GM12873 (cell line): ENCODE measurements around the gene SPHK1.

Experiments used
- TF ChIP-seq, protein P1 (sequence below): IDR thresholded peaks from 2 replicates; pipeline ENCODE4 v1.5.1; 2012; ENCODE audit warnings: low read depth, mild to moderate bottlenecking, moderate library complexity, low read length, control low read depth; ENCODE audit not compliant: insufficient read depth; ENCODE audit errors: missing control alignments

SPHK1 gene, protein sequence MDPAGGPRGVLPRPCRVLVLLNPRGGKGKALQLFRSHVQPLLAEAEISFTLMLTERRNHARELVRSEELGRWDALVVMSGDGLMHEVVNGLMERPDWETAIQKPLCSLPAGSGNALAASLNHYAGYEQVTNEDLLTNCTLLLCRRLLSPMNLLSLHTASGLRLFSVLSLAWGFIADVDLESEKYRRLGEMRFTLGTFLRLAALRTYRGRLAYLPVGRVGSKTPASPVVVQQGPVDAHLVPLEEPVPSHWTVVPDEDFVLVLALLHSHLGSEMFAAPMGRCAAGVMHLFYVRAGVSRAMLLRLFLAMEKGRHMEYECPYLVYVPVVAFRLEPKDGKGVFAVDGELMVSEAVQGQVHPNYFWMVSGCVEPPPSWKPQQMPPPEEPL

DNA sequence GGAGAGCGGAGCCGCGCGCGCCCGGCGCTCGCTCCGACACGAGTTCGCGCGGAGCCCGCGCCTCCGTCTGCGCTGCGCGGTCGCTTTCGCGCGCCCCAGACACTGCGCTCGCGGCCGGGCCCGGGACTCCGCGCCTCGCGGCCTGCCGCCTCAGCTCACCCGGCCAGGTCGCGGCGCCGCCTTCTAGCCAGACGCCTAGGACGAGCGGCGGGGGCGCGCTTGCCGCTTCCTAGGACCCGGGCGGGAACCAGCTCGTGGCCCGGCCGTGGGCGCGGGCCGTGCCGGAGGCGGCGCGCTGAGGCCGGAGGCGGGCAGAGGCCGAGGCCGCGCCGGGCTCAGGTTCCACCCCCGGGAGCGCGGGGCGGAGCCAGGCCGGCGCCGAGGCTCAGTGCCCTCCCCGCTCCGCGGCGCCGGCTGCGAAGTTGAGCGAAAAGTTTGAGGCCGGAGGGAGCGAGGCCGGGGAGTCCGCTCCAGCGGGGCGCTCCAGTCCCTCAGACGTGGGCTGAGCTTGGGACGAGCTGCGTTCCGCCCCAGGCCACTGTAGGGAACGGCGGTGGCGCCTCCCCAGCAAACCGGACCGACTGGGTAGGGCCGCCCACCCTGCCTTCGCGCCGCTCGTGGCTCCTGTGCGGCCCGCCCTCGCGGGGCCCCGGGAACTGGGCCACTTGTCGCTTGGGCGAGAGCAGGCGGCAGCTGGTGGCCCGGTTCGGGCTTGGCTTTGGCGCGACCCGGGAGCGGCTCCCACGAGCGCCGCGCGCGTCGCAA is at the start of gene SPHK1:
Gene SPHK1 (plus strand): TSS at position 388 of the 765 bp plus-strand sequence. CDS start 1,036 bp downstream, outside the sequence.
- TF ChIP-seq, protein P1, sequence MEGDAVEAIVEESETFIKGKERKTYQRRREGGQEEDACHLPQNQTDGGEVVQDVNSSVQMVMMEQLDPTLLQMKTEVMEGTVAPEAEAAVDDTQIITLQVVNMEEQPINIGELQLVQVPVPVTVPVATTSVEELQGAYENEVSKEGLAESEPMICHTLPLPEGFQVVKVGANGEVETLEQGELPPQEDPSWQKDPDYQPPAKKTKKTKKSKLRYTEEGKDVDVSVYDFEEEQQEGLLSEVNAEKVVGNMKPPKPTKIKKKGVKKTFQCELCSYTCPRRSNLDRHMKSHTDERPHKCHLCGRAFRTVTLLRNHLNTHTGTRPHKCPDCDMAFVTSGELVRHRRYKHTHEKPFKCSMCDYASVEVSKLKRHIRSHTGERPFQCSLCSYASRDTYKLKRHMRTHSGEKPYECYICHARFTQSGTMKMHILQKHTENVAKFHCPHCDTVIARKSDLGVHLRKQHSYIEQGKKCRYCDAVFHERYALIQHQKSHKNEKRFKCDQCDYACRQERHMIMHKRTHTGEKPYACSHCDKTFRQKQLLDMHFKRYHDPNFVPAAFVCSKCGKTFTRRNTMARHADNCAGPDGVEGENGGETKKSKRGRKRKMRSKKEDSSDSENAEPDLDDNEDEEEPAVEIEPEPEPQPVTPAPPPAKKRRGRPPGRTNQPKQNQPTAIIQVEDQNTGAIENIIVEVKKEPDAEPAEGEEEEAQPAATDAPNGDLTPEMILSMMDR: no peak

DNA sequence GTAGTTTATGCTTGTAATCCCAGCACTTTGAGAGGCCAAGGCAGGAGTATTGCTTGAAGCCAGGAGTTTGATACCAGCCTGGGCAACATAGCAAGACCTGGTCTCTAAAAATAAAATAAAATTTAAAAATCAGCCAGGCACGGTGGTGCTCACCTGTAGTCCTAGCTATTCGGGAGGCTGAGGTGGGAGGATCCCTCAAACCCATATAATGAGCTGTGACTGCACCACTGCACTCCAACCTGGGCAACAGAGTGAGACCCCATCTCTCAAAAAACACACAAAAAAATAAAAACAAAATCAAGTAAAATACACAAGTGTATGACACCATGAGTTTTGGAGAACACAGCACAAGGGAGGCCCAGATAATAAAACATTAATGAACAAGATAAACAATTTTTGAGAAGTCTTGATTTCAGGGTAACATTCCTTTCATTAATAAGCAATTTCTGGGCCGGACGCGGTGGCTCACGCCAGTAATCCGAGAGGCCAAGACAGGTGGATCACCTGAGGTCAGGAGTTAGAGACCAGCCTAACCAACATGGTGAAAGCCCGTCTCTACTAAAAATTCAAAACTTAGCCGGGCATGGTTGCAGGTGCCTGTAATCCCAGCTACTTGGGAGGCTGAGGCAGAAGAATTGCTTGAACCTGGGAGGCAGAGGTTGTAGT is 48.6 kb upstream of the SPHK1 start:
- TF ChIP-seq, protein P1: no peak

DNA sequence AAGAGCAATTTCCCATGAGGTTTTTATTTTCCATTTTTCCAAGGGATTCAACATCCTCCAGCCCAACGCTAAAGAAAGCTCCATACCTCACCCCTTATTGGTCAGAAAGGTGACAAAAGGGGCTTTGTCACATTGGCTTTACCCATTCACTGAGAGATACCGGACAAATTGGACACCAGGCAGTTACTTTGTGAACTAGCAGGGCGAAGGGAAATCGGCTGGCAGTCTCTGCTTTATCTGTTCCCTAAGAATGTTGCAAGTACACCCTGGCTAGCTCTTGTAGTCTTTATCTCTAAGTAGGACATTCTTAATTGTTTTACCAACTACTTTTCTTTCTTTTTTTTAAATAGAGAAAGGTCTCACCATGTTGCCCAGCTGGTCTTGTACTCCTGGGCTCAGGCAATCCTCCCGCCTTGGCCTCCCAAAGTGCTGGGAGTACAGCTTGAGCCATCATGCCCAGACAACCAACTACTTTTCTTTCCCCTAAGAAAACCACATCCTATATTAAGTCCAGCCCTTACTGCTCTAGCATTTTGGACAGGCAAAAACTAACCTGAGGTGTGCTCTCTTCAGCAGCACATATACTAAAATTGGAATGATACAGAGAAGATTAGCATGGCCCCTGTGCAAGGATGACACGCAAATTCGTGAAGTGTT is 47.5 kb upstream of the SPHK1 start:
- TF ChIP-seq, protein P1: no peak

DNA sequence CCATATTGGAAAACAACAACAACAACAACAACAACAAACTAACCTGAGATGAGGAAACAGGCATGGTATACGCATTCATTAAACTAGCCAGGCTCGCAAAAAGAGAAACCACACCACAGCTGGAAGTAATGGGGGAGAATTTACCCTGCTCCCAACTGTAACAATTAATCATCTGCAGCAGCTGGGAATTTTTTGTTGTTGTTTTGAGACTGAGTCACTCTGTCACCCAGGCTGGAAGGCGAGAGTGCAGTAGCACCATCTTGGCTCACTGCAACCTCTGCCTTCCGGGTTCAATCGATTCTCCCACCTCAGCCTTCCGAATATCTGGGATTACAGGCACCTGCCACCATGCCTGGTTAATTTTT is 47.0 kb upstream of the SPHK1 start:
- TF ChIP-seq, protein P1: no peak

DNA sequence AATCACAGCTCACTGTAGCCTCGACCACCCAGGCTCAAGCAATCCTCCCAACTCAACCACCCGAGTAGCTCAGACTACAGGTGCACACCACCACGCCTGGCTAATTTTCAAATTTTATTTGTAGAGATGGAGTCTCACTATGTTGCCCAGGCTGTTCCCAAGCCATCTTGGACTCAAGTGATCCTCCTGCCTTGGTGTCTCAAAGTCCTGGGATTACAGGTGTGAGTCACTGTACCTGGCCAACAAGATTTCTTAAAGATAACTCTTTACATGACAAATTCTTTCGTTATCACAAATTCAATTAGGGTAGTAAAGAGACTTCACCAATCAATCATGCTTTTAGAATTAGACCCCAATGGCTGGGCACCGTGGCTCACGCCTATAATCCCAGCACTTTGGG is 43.1 kb upstream of the SPHK1 start:
- TF ChIP-seq, protein P1: no peak

DNA sequence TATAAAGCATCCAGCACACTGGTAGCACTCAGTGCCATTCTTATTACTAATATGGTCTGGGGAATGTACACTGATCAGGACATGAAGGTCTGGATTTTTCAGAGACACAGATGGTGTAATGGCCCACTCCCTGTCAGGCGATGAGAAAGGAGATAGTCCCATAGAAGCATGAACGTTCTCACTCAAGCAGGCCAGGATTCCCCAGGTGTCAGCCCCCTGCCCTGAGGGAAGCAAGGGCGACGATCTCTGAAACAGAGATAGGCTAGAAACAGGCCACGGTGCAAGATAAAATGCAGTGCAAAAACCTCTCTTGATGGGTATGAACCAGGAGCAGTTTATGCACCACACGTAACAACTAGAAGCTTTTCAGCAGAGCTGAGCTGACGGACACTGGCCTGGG is 41.3 kb upstream of the SPHK1 start:
- TF ChIP-seq, protein P1: no peak
